ENCODE measurements around the gene OR2B2. TPM values are rescaled to one million over a fixed set of nuclear protein-coding genes. Genes with fewer than 3 reads are reported as not detected.

The OR2B2 gene
- total RNA-seq, 1 donor from 2014 or later: not detected

DNA sequence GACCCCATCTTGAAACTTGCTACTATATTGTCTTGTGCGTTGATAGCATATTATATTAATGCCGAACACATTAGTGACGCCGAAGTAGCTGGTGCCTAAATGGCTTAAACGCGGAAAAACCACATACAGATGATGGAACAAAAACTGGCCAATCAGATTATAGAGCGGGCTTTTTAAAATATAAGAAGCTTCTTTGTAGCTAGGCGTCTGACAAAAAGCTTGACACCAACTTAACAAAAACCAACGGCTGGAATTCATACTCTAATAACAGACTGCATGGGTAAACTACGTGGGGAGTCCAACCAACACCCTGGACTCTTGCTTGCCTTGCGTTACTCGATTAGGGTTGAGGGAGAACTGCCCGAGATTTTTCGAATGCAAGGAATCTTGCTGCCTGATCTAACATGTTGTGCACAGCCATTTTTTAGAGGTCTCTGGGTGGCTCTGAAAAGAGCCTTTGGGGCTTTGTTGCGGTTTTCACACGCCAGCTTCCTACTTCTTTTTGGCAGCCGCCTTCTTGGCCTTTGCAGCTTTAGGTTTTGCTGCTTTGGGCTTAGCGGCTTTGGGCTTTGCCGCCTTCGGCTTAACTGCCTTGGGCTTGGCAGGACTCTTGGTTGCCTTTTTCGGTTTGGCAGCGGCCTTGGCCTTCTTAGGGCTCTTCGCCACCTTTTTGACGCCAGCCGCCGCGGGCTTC, 45.7 kb downstream of the OR2B2 start:
- H3K4me3 Mint-ChIP-seq (ENCODE audit: unreplicated experiment): peak overlapping the region; percentile 83

DNA sequence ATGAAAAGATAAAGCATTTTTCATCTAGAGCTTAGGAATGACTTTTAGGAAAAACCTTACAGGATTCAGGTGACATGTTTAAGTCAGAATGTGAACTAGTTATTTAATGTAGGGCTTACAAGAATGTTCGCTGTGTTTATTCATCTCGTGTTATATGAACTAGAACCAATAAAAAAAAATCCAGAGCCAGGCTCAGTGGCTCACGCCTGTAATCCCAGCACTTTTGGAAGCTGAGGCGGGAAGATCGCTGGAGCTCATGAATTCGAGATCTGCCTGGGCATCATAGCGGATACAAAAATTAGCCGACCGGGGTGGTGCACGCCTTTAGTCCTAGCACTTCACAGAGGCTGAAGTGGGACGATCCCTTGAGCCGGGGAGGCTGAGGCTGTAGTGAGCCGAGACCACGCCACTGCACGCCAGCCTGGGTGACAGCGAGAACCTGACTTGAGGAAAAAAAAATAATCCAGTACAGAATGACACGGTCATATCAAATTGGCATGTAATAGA, 46.3 kb downstream of the OR2B2 start:
- peaks cover 31% of the 10 kb centered on the region for H3K4me1 Mint-ChIP-seq (ENCODE audit: low read depth)
- H3K36me3 Mint-ChIP-seq (ENCODE audit: low read depth): no peaks in the 10 kb centered on the region
- peaks cover 4% of the 10 kb centered on the region for H3K9me3 Mint-ChIP-seq (ENCODE audit: low read depth)
- peak overlapping the region; percentile 76 for H3K27ac Mint-ChIP-seq (ENCODE audit: unreplicated experiment)
- peak overlapping the region; percentile 83 for H3K4me3 Mint-ChIP-seq (ENCODE audit: unreplicated experiment)
- TF ChIP-seq, protein P1, sequence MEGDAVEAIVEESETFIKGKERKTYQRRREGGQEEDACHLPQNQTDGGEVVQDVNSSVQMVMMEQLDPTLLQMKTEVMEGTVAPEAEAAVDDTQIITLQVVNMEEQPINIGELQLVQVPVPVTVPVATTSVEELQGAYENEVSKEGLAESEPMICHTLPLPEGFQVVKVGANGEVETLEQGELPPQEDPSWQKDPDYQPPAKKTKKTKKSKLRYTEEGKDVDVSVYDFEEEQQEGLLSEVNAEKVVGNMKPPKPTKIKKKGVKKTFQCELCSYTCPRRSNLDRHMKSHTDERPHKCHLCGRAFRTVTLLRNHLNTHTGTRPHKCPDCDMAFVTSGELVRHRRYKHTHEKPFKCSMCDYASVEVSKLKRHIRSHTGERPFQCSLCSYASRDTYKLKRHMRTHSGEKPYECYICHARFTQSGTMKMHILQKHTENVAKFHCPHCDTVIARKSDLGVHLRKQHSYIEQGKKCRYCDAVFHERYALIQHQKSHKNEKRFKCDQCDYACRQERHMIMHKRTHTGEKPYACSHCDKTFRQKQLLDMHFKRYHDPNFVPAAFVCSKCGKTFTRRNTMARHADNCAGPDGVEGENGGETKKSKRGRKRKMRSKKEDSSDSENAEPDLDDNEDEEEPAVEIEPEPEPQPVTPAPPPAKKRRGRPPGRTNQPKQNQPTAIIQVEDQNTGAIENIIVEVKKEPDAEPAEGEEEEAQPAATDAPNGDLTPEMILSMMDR (IDR thresholded peaks at IDR 0.05): no peak
- H3K27me3 Mint-ChIP-seq (ENCODE audit: low read depth): no peaks in the 10 kb centered on the region
- DNase-seq (ENCODE audit: low spot score): no peak

More for the DNA sequence above, 45.7 kb downstream of the OR2B2 start:
- Mint-ChIP-seq H3K9me3 (ENCODE audit: low read depth) (peaks cover 4% of the 10 kb centered on the region), H3K36me3 (ENCODE audit: low read depth) (no peaks in the 10 kb centered on the region), H3K27ac (ENCODE audit: unreplicated experiment) (peak overlapping the region; percentile 76), H3K4me1 (ENCODE audit: low read depth) (peaks cover 31% of the 10 kb centered on the region), H3K27me3 (ENCODE audit: low read depth) (no peaks in the 10 kb centered on the region)
- no peak for DNase-seq (ENCODE audit: low spot score)
- TF ChIP-seq, protein P1 (IDR thresholded peaks at IDR 0.05): no peak

DNA sequence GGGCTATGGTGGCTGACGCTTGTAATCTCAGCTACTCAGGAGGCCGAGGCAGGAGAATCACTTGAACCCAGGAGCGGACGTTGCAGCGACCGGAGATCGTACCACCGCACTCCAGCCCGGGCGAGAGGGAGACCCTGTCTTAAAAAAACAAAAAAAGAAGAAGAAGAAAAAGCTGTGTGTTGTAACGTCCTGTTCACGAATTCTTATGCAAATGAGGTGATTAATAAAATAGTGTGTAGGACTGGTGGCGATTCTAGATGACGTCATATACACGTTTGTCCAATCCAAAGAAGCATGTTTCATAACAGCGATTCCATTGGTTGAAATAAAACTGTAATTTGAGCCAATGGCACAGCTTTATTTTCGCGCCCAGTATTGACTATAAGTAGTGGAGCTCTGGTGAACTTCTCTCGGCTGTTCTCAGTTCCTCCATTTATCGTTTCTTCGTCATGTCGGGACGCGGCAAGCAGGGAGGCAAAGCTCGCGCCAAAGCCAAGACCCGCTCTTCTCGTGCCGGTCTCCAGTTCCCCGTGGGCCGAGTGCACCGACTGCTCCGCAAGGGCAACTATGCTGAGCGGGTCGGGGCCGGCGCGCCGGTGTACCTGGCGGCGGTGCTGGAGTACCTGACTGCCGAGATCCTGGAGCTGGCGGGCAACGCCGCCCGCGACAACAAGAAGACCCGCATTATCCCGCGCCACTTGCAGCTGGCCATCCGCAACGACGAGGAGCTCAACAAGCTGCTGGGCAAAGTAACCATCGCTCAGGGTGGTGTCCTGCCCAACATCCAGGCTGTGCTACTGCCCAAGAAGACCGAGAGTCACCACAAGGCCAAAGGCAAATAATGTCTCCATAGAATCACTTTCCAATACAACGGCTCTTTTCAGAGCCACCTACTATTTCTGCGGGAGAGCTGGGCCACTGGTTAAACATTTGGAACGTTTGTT, 47.0 kb downstream of the OR2B2 start:
- Mint-ChIP-seq H3K4me1 (ENCODE audit: low read depth) (peaks cover 31% of the 10 kb centered on the region), H3K36me3 (ENCODE audit: low read depth) (no peaks in the 10 kb centered on the region), H3K27ac (ENCODE audit: unreplicated experiment) (peak overlapping the region; percentile 85), H3K4me3 (ENCODE audit: unreplicated experiment) (peak overlapping the region; percentile 83), H3K9me3 (ENCODE audit: low read depth) (peaks cover 4% of the 10 kb centered on the region), H3K27me3 (ENCODE audit: low read depth) (no peaks in the 10 kb centered on the region)
- no peak for DNase-seq (ENCODE audit: low spot score)
- TF ChIP-seq, protein P1 (IDR thresholded peaks at IDR 0.05): no peak

DNA sequence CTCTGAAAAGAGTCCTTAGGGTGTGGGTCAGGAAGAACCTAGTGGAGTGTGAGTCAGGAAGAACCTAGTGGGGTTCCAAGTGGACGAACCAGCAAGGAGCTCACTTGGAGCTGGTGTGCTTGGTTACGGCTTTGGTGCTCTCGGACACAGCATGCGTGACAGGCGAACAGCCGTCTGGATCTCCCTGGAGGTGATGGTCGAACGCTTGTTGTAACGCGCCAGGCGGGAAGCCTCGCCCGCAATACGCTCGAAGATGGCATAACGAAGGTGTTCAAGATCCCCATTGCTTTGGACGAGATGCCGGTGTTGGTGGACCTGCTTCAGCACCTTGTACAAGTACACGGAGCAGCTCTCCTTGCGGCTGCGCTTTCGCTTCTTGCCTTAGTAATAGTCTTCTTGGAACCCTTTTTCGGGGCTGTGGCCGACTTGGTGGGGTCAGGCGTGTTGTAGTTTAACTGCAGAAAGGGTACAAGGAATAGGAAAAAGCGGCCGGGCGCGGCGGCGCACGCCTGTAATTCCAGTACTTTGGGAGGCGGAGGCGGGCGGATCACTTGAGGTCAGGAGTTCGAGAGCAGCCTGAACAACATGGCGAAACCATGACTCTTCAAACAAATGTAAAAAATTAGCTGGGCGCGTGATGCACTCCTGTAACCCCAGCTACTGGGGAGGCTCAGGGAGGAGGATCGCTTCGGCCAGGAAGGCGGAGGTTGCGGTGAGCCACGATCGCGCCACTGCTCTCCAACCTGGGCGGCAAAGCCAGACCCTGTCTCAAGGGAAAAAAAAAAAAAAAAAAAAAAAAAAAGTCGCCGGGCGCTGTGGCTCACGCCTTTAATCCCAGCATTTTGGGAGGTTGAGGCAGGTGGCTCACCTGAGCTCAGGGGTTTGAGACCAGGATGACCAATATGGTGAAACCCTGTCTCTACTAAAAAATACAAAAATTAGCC, 48.0 kb downstream of the OR2B2 start:
- Mint-ChIP-seq H3K27me3 (ENCODE audit: low read depth) (no peaks in the 10 kb centered on the region), H3K36me3 (ENCODE audit: low read depth) (no peaks in the 10 kb centered on the region), H3K4me3 (ENCODE audit: unreplicated experiment) (peak overlapping the region; percentile 83), H3K4me1 (ENCODE audit: low read depth) (peaks cover 31% of the 10 kb centered on the region), H3K9me3 (ENCODE audit: low read depth) (peaks cover 4% of the 10 kb centered on the region), H3K27ac (ENCODE audit: unreplicated experiment) (no peak overlapping the region)
- TF ChIP-seq, protein P1 (IDR thresholded peaks at IDR 0.05): no peak
- no peak for DNase-seq (ENCODE audit: low spot score)
